ENCODE data around the gene DYNC1LI2. TPM values are rescaled to one million over a fixed set of nuclear protein-coding genes. Genes with fewer than 3 reads are reported as not detected.
A peak's percentile ranks its signal among the peaks of the same experiment; 100 is the strongest.

DYNC1LI2 gene
- total and polyA plus RNA-seq, 9 of the 15 experiments (the other 6 are each of a cell fraction or from before 2014, with no cell fraction given), result 5.1 to 48.9 (median 38.2) TPM

DNA sequence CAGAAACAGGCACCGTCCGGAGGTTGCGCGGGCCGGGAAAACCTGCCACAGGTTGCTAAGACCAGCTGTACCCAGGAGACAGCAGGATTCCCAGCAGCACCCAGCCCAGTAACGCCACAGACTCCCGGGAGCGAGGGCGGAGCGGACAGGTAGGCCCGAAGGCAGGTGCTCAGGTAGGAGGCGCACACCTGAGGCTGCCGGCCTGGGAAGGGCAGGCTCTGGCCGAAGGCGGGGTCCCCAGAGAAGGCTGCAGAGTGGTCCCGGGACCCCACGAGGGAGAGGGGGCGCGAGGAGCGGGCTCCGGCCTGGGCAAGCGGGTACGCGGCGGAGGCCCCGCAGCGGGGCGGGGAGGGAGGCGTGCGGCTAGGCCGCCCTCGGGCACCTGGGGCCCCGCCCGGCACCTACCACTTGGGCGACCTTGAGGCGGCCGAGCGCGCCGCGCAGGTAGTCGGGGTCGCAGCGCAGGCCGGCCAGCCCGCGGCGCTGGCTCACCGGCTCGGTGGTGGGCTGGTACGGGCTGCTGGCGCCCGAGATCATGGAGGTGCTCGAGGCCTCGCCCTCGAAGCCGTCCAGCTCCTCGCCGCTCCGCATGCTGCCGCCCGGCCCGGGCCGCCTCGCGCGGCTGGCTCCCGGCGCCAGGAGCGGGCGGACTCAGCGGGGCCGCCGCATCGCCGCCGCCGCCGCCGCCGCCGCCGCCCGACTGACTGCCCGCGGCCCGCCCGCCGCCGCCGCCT, 55.3 kb downstream of the DYNC1LI2 start (continued):
- TF ChIP-seq CBFA2T3 (IDR thresholded peaks at IDR 0.05) (no peak), NRF1 (conservative IDR thresholded peaks at IDR 0.05 in 1 of 2, IDR thresholded peaks at IDR 0.05 in 1 of 2) (0 out of 4 replicates have a peak, but pooled peaks of 1 of the 2 experiments have one; percentile 13), PHF8 (IDR thresholded peaks at IDR 0.05; ENCODE audit: borderline replicate concordance, low read length) (peak; percentile 55; the same call in 1 of the 2 replicates), FIP1L1 (IDR thresholded peaks at IDR 0.05; ENCODE audit: low read depth, low read length, poor library complexity, severe bottlenecking) (peak; percentile 23), RBBP5 (IDR thresholded peaks at IDR 0.05; ENCODE audit: borderline replicate concordance, insufficient read depth, low read length, poor library complexity, severe bottlenecking) (peak; percentile 58), HNRNPLL (IDR thresholded peaks at IDR 0.05; ENCODE audit: low read depth, low read length, poor library complexity, severe bottlenecking) (peak; percentile 34), ZNF583 (CRISPR knock-in tag; IDR thresholded peaks at IDR 0.05) (0 out of 2 replicates have a peak, but pooled peaks have one; percentile 18), WHSC1 (IDR thresholded peaks at IDR 0.05; ENCODE audit: low read length) (no peak), HOXB6 (CRISPR knock-in tag; IDR thresholded peaks at IDR 0.05; ENCODE audit: borderline replicate concordance) (no peak), L3MBTL2 (IDR thresholded peaks at IDR 0.05) (peak; percentile 91), FUS (optimal IDR thresholded peaks at IDR 0.05; ENCODE audit: low read depth, low read length) (peak; percentile 70), TCF3 (CRISPR knock-in tag; IDR thresholded peaks at IDR 0.05) (no peak), ETV5 (CRISPR knock-in tag; IDR thresholded peaks at IDR 0.05; ENCODE audit: low read depth) (no peak), SAP30 (IDR thresholded peaks at IDR 0.05; ENCODE audit: borderline replicate concordance, insufficient read depth, low read depth, low read length, poor library complexity, severe bottlenecking) (peak; percentile 39), CHD1 (IDR thresholded peaks at IDR 0.05; ENCODE audit: low read length) (peak; percentile 65), ESRRA (IDR thresholded peaks at IDR 0.05; ENCODE audit: borderline replicate concordance, low read depth) (peak; percentile 35; the same call in 1 of the 2 replicates), NR1H2 (CRISPR knock-in tag; IDR thresholded peaks at IDR 0.05) (0 out of 2 replicates have a peak, but pooled peaks have one; percentile 31), CXXC5 (CRISPR knock-in tag; IDR thresholded peaks at IDR 0.05) (0 out of 2 replicates have a peak, but pooled peaks have one; percentile 45), TCFL5 (CRISPR knock-in tag; conservative IDR thresholded peaks at IDR 0.05) (no peak), CBX2 (IDR thresholded peaks at IDR 0.05; ENCODE audit: insufficient read depth, low read length, poor library complexity, severe bottlenecking) (no peak), ZSCAN32 (CRISPR knock-in tag; IDR thresholded peaks at IDR 0.05) (no peak), ZNF384 (IDR thresholded peaks at IDR 0.05; ENCODE audit: low read depth, low read length) (no peak), RAD51 (IDR thresholded peaks at IDR 0.05; ENCODE audit: borderline replicate concordance, low read depth) (no peak), ZNF311 (CRISPR knock-in tag; IDR thresholded peaks at IDR 0.05) (no peak)

Measured in K562 (cell line).